Measurements from ENCODE around the gene SNX24. TPM values are rescaled to one million over a fixed set of nuclear protein-coding genes. Genes with fewer than 3 reads are reported as not detected.

SNX24 gene
- total and polyA plus RNA-seq, 2 experiments from 2014 or later = 18.0 to 27.5 TPM

DNA sequence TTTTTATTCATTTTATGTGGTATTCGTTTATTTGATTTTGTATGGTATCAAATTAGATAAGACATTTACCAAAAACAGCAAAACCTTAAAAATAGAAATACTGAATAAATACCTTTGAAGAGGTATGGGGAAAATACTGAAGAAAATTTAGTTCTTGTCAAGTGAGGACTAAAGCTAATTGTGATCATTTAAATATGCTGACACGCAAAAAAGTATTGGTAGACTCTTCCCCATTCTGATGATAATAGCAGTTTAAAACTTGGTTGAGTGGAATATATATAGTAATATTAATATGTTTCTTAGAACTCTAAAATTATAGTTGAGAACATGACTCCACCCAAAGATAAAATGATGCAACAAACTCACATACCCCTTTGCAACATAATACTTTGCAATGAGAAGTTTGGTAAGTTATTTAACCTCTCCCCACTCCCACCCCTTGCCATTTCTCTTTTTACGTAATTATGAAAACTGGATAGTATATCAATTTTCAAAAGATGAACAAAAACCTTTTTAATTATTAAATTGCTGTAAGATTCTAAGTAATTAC is 30.1 kb upstream of the SNX24 start:
- Histone ChIP-seq H3F3A (replicated peaks; ENCODE audit: low read depth) (no peaks in the 10 kb centered on the region), H3K4me1 (ENCODE audit: insufficient read depth) (peaks cover 12% of the 10 kb centered on the region), H4K20me1 (replicated peaks; ENCODE audit: insufficient read depth) (peaks cover 6% of the 10 kb centered on the region; the same call in 1 of the 2 replicates), H3K79me2 (replicated peaks; ENCODE audit: insufficient read depth) (no peaks in the 10 kb centered on the region), H2AFZ (no peak overlapping the region), H3K27me3 (ENCODE audit: insufficient read depth) (no peaks in the 10 kb centered on the region), H3K4me3 (no peak overlapping the region), H3K9me2 (ENCODE audit: insufficient read depth) (no peaks in the 10 kb centered on the region), H3K27ac (ENCODE audit: low read depth) (no peak overlapping the region), H3K36me3 (ENCODE audit: insufficient read depth) (no peaks in the 10 kb centered on the region), H3K4me2 (no peak overlapping the region)
- no peaks in the 10 kb centered on the region for H3K27me3 Mint-ChIP-seq (ENCODE audit: insufficient read depth, low read depth, poor library complexity)
- H3K4me3 Mint-ChIP-seq = no peak overlapping the region
- DNase-seq (ENCODE audit: low spot score) (no peak), ATAC-seq (no peak)
- no peak overlapping the region for H3K27ac Mint-ChIP-seq
- TF ChIP-seq EZH2 (IDR thresholded peaks at IDR 0.05; ENCODE audit: low read depth, unreplicated experiment) = no peak
- TF ChIP-seq ZNF114 (CRISPR knock-in tag; IDR thresholded peaks at IDR 0.05) = no peak
- no peak for TF ChIP-seq EZH2phosphoT487 (IDR thresholded peaks at IDR 0.05; ENCODE audit: unreplicated experiment)
- TF ChIP-seq CREB1 (CRISPR knock-in tag; IDR thresholded peaks at IDR 0.05; ENCODE audit: low read depth) = no peak
- TF ChIP-seq, protein P1, sequence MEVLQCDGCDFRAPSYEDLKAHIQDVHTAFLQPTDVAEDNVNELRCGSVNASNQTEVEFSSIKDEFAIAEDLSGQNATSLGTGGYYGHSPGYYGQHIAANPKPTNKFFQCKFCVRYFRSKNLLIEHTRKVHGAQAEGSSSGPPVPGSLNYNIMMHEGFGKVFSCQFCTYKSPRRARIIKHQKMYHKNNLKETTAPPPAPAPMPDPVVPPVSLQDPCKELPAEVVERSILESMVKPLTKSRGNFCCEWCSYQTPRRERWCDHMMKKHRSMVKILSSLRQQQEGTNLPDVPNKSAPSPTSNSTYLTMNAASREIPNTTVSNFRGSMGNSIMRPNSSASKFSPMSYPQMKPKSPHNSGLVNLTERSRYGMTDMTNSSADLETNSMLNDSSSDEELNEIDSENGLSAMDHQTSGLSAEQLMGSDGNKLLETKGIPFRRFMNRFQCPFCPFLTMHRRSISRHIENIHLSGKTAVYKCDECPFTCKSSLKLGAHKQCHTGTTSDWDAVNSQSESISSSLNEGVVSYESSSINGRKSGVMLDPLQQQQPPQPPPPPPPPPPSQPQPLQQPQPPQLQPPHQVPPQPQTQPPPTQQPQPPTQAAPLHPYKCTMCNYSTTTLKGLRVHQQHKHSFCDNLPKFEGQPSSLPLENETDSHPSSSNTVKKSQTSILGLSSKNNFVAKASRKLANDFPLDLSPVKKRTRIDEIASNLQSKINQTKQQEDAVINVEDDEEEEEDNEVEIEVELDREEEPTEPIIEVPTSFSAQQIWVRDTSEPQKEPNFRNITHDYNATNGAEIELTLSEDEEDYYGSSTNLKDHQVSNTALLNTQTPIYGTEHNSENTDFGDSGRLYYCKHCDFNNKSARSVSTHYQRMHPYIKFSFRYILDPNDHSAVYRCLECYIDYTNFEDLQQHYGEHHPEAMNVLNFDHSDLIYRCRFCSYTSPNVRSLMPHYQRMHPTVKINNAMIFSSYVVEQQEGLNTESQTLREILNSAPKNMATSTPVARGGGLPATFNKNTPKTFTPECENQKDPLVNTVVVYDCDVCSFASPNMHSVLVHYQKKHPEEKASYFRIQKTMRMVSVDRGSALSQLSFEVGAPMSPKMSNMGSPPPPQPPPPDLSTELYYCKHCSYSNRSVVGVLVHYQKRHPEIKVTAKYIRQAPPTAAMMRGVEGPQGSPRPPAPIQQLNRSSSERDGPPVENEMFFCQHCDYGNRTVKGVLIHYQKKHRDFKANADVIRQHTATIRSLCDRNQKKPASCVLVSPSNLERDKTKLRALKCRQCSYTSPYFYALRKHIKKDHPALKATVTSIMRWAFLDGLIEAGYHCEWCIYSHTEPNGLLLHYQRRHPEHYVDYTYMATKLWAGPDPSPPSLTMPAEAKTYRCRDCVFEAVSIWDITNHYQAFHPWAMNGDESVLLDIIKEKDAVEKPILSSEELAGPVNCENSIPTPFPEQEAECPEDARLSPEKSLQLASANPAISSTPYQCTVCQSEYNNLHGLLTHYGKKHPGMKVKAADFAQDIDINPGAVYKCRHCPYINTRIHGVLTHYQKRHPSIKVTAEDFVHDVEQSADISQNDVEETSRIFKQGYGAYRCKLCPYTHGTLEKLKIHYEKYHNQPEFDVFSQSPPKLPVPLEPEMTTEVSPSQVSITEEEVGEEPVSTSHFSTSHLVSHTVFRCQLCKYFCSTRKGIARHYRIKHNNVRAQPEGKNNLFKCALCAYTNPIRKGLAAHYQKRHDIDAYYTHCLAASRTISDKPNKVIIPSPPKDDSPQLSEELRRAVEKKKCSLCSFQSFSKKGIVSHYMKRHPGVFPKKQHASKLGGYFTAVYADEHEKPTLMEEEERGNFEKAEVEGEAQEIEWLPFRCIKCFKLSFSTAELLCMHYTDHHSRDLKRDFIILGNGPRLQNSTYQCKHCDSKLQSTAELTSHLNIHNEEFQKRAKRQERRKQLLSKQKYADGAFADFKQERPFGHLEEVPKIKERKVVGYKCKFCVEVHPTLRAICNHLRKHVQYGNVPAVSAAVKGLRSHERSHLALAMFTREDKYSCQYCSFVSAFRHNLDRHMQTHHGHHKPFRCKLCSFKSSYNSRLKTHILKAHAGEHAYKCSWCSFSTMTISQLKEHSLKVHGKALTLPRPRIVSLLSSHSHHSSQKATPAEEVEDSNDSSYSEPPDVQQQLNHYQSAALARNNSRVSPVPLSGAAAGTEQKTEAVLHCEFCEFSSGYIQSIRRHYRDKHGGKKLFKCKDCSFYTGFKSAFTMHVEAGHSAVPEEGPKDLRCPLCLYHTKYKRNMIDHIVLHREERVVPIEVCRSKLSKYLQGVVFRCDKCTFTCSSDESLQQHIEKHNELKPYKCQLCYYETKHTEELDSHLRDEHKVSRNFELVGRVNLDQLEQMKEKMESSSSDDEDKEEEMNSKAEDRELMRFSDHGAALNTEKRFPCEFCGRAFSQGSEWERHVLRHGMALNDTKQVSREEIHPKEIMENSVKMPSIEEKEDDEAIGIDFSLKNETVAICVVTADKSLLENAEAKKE (CRISPR knock-in tag; IDR thresholded peaks at IDR 0.05) = no peak
- TF ChIP-seq STAT1 (IDR thresholded peaks at IDR 0.05; ENCODE audit: unreplicated experiment) = no peak
- TF ChIP-seq, protein P2, sequence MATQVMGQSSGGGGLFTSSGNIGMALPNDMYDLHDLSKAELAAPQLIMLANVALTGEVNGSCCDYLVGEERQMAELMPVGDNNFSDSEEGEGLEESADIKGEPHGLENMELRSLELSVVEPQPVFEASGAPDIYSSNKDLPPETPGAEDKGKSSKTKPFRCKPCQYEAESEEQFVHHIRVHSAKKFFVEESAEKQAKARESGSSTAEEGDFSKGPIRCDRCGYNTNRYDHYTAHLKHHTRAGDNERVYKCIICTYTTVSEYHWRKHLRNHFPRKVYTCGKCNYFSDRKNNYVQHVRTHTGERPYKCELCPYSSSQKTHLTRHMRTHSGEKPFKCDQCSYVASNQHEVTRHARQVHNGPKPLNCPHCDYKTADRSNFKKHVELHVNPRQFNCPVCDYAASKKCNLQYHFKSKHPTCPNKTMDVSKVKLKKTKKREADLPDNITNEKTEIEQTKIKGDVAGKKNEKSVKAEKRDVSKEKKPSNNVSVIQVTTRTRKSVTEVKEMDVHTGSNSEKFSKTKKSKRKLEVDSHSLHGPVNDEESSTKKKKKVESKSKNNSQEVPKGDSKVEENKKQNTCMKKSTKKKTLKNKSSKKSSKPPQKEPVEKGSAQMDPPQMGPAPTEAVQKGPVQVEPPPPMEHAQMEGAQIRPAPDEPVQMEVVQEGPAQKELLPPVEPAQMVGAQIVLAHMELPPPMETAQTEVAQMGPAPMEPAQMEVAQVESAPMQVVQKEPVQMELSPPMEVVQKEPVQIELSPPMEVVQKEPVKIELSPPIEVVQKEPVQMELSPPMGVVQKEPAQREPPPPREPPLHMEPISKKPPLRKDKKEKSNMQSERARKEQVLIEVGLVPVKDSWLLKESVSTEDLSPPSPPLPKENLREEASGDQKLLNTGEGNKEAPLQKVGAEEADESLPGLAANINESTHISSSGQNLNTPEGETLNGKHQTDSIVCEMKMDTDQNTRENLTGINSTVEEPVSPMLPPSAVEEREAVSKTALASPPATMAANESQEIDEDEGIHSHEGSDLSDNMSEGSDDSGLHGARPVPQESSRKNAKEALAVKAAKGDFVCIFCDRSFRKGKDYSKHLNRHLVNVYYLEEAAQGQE (IDR thresholded peaks at IDR 0.05; ENCODE audit: unreplicated experiment) = no peak
- TF ChIP-seq POLR2AphosphoS5 (IDR thresholded peaks at IDR 0.05; ENCODE audit: low read depth) = no peak
- TF ChIP-seq NANOG (IDR thresholded peaks at IDR 0.05; ENCODE audit: borderline replicate concordance) = no peak
- TF ChIP-seq ZNF331 (CRISPR knock-in tag; IDR thresholded peaks at IDR 0.05; ENCODE audit: low read depth) = no peak
- TF ChIP-seq, protein P3, sequence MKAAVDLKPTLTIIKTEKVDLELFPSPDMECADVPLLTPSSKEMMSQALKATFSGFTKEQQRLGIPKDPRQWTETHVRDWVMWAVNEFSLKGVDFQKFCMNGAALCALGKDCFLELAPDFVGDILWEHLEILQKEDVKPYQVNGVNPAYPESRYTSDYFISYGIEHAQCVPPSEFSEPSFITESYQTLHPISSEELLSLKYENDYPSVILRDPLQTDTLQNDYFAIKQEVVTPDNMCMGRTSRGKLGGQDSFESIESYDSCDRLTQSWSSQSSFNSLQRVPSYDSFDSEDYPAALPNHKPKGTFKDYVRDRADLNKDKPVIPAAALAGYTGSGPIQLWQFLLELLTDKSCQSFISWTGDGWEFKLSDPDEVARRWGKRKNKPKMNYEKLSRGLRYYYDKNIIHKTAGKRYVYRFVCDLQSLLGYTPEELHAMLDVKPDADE (IDR thresholded peaks at IDR 0.05) = no peak
- no peak for TF ChIP-seq JUNB (IDR thresholded peaks at IDR 0.05; ENCODE audit: unreplicated experiment)
- TF ChIP-seq, protein P4, sequence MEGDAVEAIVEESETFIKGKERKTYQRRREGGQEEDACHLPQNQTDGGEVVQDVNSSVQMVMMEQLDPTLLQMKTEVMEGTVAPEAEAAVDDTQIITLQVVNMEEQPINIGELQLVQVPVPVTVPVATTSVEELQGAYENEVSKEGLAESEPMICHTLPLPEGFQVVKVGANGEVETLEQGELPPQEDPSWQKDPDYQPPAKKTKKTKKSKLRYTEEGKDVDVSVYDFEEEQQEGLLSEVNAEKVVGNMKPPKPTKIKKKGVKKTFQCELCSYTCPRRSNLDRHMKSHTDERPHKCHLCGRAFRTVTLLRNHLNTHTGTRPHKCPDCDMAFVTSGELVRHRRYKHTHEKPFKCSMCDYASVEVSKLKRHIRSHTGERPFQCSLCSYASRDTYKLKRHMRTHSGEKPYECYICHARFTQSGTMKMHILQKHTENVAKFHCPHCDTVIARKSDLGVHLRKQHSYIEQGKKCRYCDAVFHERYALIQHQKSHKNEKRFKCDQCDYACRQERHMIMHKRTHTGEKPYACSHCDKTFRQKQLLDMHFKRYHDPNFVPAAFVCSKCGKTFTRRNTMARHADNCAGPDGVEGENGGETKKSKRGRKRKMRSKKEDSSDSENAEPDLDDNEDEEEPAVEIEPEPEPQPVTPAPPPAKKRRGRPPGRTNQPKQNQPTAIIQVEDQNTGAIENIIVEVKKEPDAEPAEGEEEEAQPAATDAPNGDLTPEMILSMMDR (conservative IDR thresholded peaks at IDR 0.05; ENCODE audit: low read depth in 2 of 2) = no peak
- H3K9me3 Mint-ChIP-seq = no peaks in the 10 kb centered on the region
- H3K36me3 Mint-ChIP-seq (ENCODE audit: low read depth) = no peaks in the 10 kb centered on the region
- peaks cover 13% of the 10 kb centered on the region; the same call in 2 of the 3 replicates for H3K4me1 Mint-ChIP-seq

Data from GM23338 (cell line).